DND-41 (cell line): ENCODE data around the gene PDCD10.

Source experiments
- ATAC-seq: fragments of 200-7000 bp; cut with Tn5 transposase; 3 replicates; pipeline ENCODE4 v1.9.1; 2021; ENCODE audit warnings: low read depth; ENCODE audit not compliant: insufficient read depth
- DNase-seq: peaks from one replicate; pipeline ENCODE4 v3.0.0-alpha.2; 2020
- H2AFZ ChIP-seq: 2 replicates; pipeline ENCODE4 v1.6.0; 2012; ENCODE audit warnings: low read depth, low read length
- H3K27ac ChIP-seq: 2 replicates; pipeline ENCODE4 v1.5.1; 2012; ENCODE audit warnings: low read length, inconsistent platforms
- H3K27me3 ChIP-seq: fragments of 200-600 bp; sonication (generic); 2 replicates; pipeline ENCODE4 v1.6.0; 2012; ENCODE audit warnings: low read length, mild to moderate bottlenecking, inconsistent platforms; ENCODE audit not compliant: insufficient read depth, poor library complexity
- H3K36me3 ChIP-seq: 2 replicates; pipeline ENCODE4 v1.5.1; 2012; ENCODE audit warnings: low read length, inconsistent platforms; ENCODE audit not compliant: insufficient read depth
- H3K4me1 ChIP-seq: 2 replicates; pipeline ENCODE4 v1.5.1; 2012; ENCODE audit warnings: mild to moderate bottlenecking, low read length; ENCODE audit not compliant: insufficient read depth
- H3K4me2 ChIP-seq: 2 replicates; pipeline ENCODE4 v1.6.0; 2012; ENCODE audit warnings: mild to moderate bottlenecking, moderate library complexity, low read length, inconsistent platforms; ENCODE audit not compliant: insufficient read depth
- H3K4me3 ChIP-seq, 2 experiments: fragments of 200-600 bp in 1 of 2; shearing (Covaris generic) in 1 of 2; 2 replicates each; pipeline ENCODE4 v1.5.1; 2012 to 2016; ENCODE audit warnings: inconsistent platforms in 2 of 2, low read length in 2 of 2, mild to moderate bottlenecking in 2 of 2, low read depth in 1 of 2, moderate library complexity in 1 of 2
- H3K79me2 ChIP-seq: 2 replicates; pipeline ENCODE4 v1.6.0; 2012; ENCODE audit warnings: low read length, inconsistent platforms; ENCODE audit not compliant: insufficient read depth
- H3K9ac ChIP-seq: 2 replicates; pipeline ENCODE4 v1.6.0; 2012; ENCODE audit warnings: low read depth, mild to moderate bottlenecking, inconsistent platforms, low read length, moderate library complexity
- H3K9me3 ChIP-seq: 2 replicates; pipeline ENCODE4 v1.5.1; 2012; ENCODE audit warnings: low read length, moderate library complexity, mild to moderate bottlenecking, inconsistent platforms; ENCODE audit not compliant: insufficient read depth, severe bottlenecking
- H4K20me1 ChIP-seq: 2 replicates; pipeline ENCODE4 v1.6.0; 2012; ENCODE audit warnings: low read length; ENCODE audit not compliant: insufficient read depth
- EZH2 ChIP-seq: IDR thresholded peaks from 3 replicates; pipeline ENCODE4 v1.6.1; 2012; ENCODE audit warnings: borderline replicate concordance, low read depth, mild to moderate bottlenecking, moderate library complexity, low read length, inconsistent platforms; ENCODE audit not compliant: severe bottlenecking
- TF ChIP-seq, protein P1 (sequence below): IDR thresholded peaks from 2 replicates; pipeline ENCODE4 v1.5.1; 2012; ENCODE audit warnings: borderline replicate concordance, low read length, moderate library complexity, mild to moderate bottlenecking; ENCODE audit not compliant: poor library complexity, severe bottlenecking; ENCODE audit errors: extremely low read depth

The PDCD10 gene

GRCh38 chr3:167739190-167739810 lies 4.6 kb upstream of the PDCD10 start:
- Histone ChIP-seq H2AFZ (no peak overlapping the region), H3K36me3 (no peaks in the 10 kb centered on the region), H3K4me2 (no peak overlapping the region), H3K27me3 (no peaks in the 10 kb centered on the region), H3K79me2 (peaks cover 4% of the 10 kb centered on the region), H3K4me3 (no peak overlapping the region), H4K20me1 (no peaks in the 10 kb centered on the region), H3K9ac (no peak overlapping the region), H3K9me3 (no peaks in the 10 kb centered on the region), H3K27ac (no peak overlapping the region), H3K4me1 (peaks cover 14% of the 10 kb centered on the region)
- no peak for ATAC-seq
- TF ChIP-seq, protein P1, sequence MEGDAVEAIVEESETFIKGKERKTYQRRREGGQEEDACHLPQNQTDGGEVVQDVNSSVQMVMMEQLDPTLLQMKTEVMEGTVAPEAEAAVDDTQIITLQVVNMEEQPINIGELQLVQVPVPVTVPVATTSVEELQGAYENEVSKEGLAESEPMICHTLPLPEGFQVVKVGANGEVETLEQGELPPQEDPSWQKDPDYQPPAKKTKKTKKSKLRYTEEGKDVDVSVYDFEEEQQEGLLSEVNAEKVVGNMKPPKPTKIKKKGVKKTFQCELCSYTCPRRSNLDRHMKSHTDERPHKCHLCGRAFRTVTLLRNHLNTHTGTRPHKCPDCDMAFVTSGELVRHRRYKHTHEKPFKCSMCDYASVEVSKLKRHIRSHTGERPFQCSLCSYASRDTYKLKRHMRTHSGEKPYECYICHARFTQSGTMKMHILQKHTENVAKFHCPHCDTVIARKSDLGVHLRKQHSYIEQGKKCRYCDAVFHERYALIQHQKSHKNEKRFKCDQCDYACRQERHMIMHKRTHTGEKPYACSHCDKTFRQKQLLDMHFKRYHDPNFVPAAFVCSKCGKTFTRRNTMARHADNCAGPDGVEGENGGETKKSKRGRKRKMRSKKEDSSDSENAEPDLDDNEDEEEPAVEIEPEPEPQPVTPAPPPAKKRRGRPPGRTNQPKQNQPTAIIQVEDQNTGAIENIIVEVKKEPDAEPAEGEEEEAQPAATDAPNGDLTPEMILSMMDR: no peak
- TF ChIP-seq EZH2: no peak
- DNase-seq: no peak

GRCh38 chr3:167738037-167738436 lies 3.3 kb upstream of the PDCD10 start:
- DNase-seq (no peak), ATAC-seq (no peak)
- Histone ChIP-seq H3K79me2 (peaks cover 17% of the 10 kb centered on the region), H3K9me3 (no peaks in the 10 kb centered on the region), H3K27ac (no peak overlapping the region), H3K4me2 (no peak overlapping the region), H3K9ac (no peak overlapping the region), H2AFZ (no peak overlapping the region), H4K20me1 (no peaks in the 10 kb centered on the region; the same call in 1 of the 2 replicates), H3K27me3 (no peaks in the 10 kb centered on the region), H3K36me3 (no peaks in the 10 kb centered on the region), H3K4me3 (no peak overlapping the region), H3K4me1 (peaks cover 26% of the 10 kb centered on the region)
- TF ChIP-seq, protein P1: no peak
- TF ChIP-seq EZH2: no peak

GRCh38 chr3:167736997-167737396 lies 2.3 kb upstream of the PDCD10 start:
- H3K4me1 ChIP-seq: peaks cover 35% of the 10 kb centered on the region
- no peak overlapping the region for H3K4me2 ChIP-seq
- peaks cover 9% of the 10 kb centered on the region; the same call in 1 of the 2 replicates for H4K20me1 ChIP-seq
- TF ChIP-seq, protein P1: no peak
- no peak for TF ChIP-seq EZH2
- no peak overlapping the region for H3K27ac ChIP-seq
- no peaks in the 10 kb centered on the region for H3K36me3 ChIP-seq
- no peaks in the 10 kb centered on the region for H3K27me3 ChIP-seq
- H3K9me3 ChIP-seq: no peaks in the 10 kb centered on the region
- no peak for ATAC-seq
- H3K79me2 ChIP-seq: peaks cover 27% of the 10 kb centered on the region
- no peak overlapping the region for H2AFZ ChIP-seq
- no peak for DNase-seq
- no peak overlapping the region for H3K9ac ChIP-seq
- H3K4me3 ChIP-seq: no peak overlapping the region
